Osteoblast (primary cell): ENCODE results near the gene KCNMB4. TPM values are rescaled to one million over a fixed set of nuclear protein-coding genes. Genes with fewer than 3 reads are reported as not detected.

ENCODE experiments used
- DNase-seq: peaks from one replicate; pipeline ENCODE4 v3.0.0; 2011; ENCODE audit warnings: low spot score, mixed read lengths; ENCODE audit not compliant: insufficient read length; ENCODE audit errors: missing footprints
- H2AFZ ChIP-seq: 2 replicates; pipeline ENCODE4 v1.6.0; 2011; ENCODE audit warnings: mild to moderate bottlenecking, low read length
- H3K27ac ChIP-seq: 2 replicates; pipeline ENCODE4 v1.5.1; 2011; ENCODE audit warnings: mild to moderate bottlenecking, low read depth, low read length, moderate library complexity
- H3K27me3 ChIP-seq: 2 replicates; pipeline ENCODE4 v1.6.0; 2012; ENCODE audit warnings: mild to moderate bottlenecking, control low read depth, inconsistent platforms, low read length, moderate library complexity; ENCODE audit not compliant: insufficient read depth
- H3K36me3 ChIP-seq: 2 replicates; pipeline ENCODE4 v1.5.1; 2011; ENCODE audit warnings: mild to moderate bottlenecking, low read length, control low read depth, moderate library complexity; ENCODE audit not compliant: insufficient read depth
- H3K4me1 ChIP-seq: 2 replicates; pipeline ENCODE4 v1.5.1; 2011; ENCODE audit warnings: mild to moderate bottlenecking, low read length, control low read depth, moderate library complexity; ENCODE audit not compliant: insufficient read depth
- H3K4me2 ChIP-seq: 2 replicates; pipeline ENCODE4 v1.6.0; 2011; ENCODE audit warnings: mild to moderate bottlenecking, low read length; ENCODE audit not compliant: insufficient read depth
- H3K4me3 ChIP-seq: fragments of 200-600 bp; sonication (generic); 3 replicates; pipeline ENCODE4 v1.5.1; 2012; ENCODE audit warnings: mild to moderate bottlenecking, low read length, inconsistent platforms; ENCODE audit not compliant: insufficient read depth
- H3K79me2 ChIP-seq: 2 replicates; pipeline ENCODE4 v1.6.0; 2012; ENCODE audit warnings: mild to moderate bottlenecking, low read length, control low read depth, inconsistent platforms; ENCODE audit not compliant: insufficient read depth
- H3K9me3 ChIP-seq: 2 replicates; pipeline ENCODE4 v1.5.1; 2011; ENCODE audit warnings: low read depth, low read length, control low read depth
- H4K20me1 ChIP-seq: 2 replicates; pipeline ENCODE4 v1.6.0; 2012; ENCODE audit warnings: mild to moderate bottlenecking, low read length, control low read depth; ENCODE audit not compliant: insufficient read depth
- CTCF ChIP-seq: IDR thresholded peaks from 2 replicates; pipeline ENCODE4 v1.5.1; 2011; ENCODE audit warnings: mild to moderate bottlenecking, low read depth, low read length, moderate library complexity; ENCODE audit errors: extremely low read depth
- total RNA-seq: library from RNA; depleted of rRNA; stranded (reverse); fragments of >200 nt; gene quantifications from 2 replicates; pipeline ENCODE4 v1.2.3, GENCODE V29; 2012

The KCNMB4 gene
- total RNA-seq, 1 donor: under 0.01 TPM

- Histone ChIP-seq H3K79me2 (no peaks in the 10 kb centered on the region), H4K20me1 (no peaks in the 10 kb centered on the region), H3K4me3 (no peak overlapping the region), H3K36me3 (no peaks in the 10 kb centered on the region), H3K4me2 (no peak overlapping the region), H3K4me1 (no peaks in the 10 kb centered on the region), H3K27ac (no peak overlapping the region), H3K27me3 (no peaks in the 10 kb centered on the region), H3K9me3 (no peaks in the 10 kb centered on the region), H2AFZ (no peak overlapping the region)
- no peak for TF ChIP-seq CTCF
- no peak for DNase-seq
Measured at GRCh38 chr12:70451528-70451927, 85.4 kb downstream of the KCNMB4 start.

- H3K4me1 ChIP-seq: no peaks in the 10 kb centered on the region
- no peaks in the 10 kb centered on the region for H3K27me3 ChIP-seq
- H3K9me3 ChIP-seq: no peaks in the 10 kb centered on the region
- no peak for DNase-seq
- no peaks in the 10 kb centered on the region for H3K79me2 ChIP-seq
- H3K4me3 ChIP-seq: no peak overlapping the region
- H3K4me2 ChIP-seq: no peak overlapping the region
- H3K27ac ChIP-seq: no peak overlapping the region
- no peak for TF ChIP-seq CTCF
- H3K36me3 ChIP-seq: no peaks in the 10 kb centered on the region
- no peak overlapping the region for H2AFZ ChIP-seq
- no peaks in the 10 kb centered on the region for H4K20me1 ChIP-seq
Measured at GRCh38 chr12:70456953-70457352, 90.9 kb downstream of the KCNMB4 start.

GRCh38 chr12:70459786-70460185, 93.7 kb downstream of the KCNMB4 start:
- Histone ChIP-seq H3K36me3 (no peaks in the 10 kb centered on the region), H3K27ac (no peak overlapping the region), H3K79me2 (no peaks in the 10 kb centered on the region), H3K4me1 (no peaks in the 10 kb centered on the region), H3K27me3 (no peaks in the 10 kb centered on the region), H2AFZ (no peak overlapping the region), H3K4me3 (no peak overlapping the region), H3K9me3 (no peaks in the 10 kb centered on the region), H3K4me2 (no peak overlapping the region), H4K20me1 (no peaks in the 10 kb centered on the region)
- no peak for DNase-seq
- TF ChIP-seq CTCF: no peak

GRCh38 chr12:70463997-70464396, 97.9 kb downstream of the KCNMB4 start:
- no peak overlapping the region for H3K4me3 ChIP-seq
- H3K9me3 ChIP-seq: no peaks in the 10 kb centered on the region
- no peaks in the 10 kb centered on the region for H3K36me3 ChIP-seq
- no peaks in the 10 kb centered on the region for H3K27me3 ChIP-seq
- H4K20me1 ChIP-seq: no peaks in the 10 kb centered on the region
- no peak for TF ChIP-seq CTCF
- no peak overlapping the region for H3K27ac ChIP-seq
- no peaks in the 10 kb centered on the region for H3K4me1 ChIP-seq
- H3K79me2 ChIP-seq: no peaks in the 10 kb centered on the region
- H2AFZ ChIP-seq: no peak overlapping the region
- H3K4me2 ChIP-seq: no peak overlapping the region
- DNase-seq: no peak
